Effector memory CD4-positive, alpha-beta T cell (primary cell): ENCODE data around the gene PTPRM.

Experiments
- DNase-seq, 3 donors: peaks; one replicate each; pipeline ENCODE4 v3.0.0-alpha.2; 2020
- H3K27ac ChIP-seq: 2 replicates; pipeline ENCODE4 v1.7.0; 2013; ENCODE audit warnings: mild to moderate bottlenecking, low read length, moderate library complexity; ENCODE audit not compliant: insufficient read depth, poor library complexity, severe bottlenecking
- H3K27me3 ChIP-seq: replicated peaks from 2 replicates; pipeline ENCODE4 v1.7.0; 2013; ENCODE audit warnings: mild to moderate bottlenecking, low read length; ENCODE audit not compliant: insufficient read depth, control insufficient read depth, poor library complexity, severe bottlenecking
- H3K36me3 ChIP-seq: 2 replicates; pipeline ENCODE4 v1.7.0; 2013; ENCODE audit warnings: mild to moderate bottlenecking, low read length, moderate library complexity; ENCODE audit not compliant: control insufficient read depth, insufficient read depth
- H3K4me1 ChIP-seq: 2 replicates; pipeline ENCODE4 v1.7.0; 2013; ENCODE audit warnings: low read length, mild to moderate bottlenecking; ENCODE audit not compliant: control insufficient read depth, insufficient read depth, poor library complexity, severe bottlenecking
- H3K4me3 ChIP-seq: 2 replicates; pipeline ENCODE4 v1.7.0; 2013; ENCODE audit warnings: low read length, low read depth, mild to moderate bottlenecking; ENCODE audit not compliant: insufficient read depth, poor library complexity, severe bottlenecking
- H3K9me3 ChIP-seq: 2 replicates; pipeline ENCODE4 v1.7.0; 2013; ENCODE audit warnings: mild to moderate bottlenecking, low read length, moderate library complexity; ENCODE audit not compliant: control insufficient read depth

PTPRM gene

GRCh38 chr18:7597500-7597899, 30.4 kb downstream of the PTPRM start:
- DNase-seq, result no peak
- H3K4me3 ChIP-seq, result no peak overlapping the region

GRCh38 chr18:7598167-7599047, 31.3 kb downstream of the PTPRM start:
- Histone ChIP-seq H3K27ac (no peak overlapping the region), H3K27me3 (no peaks in the 10 kb centered on the region), H3K4me1 (no peaks in the 10 kb centered on the region), H3K9me3 (no peaks in the 10 kb centered on the region), H3K36me3 (no peaks in the 10 kb centered on the region), H3K4me3 (no peak overlapping the region)
- no peak for DNase-seq

More at GRCh38 chr18:7597500-7597899, 30.4 kb downstream of the PTPRM start:
- Histone ChIP-seq H3K9me3 (no peaks in the 10 kb centered on the region), H3K27me3 (no peaks in the 10 kb centered on the region), H3K4me1 (no peaks in the 10 kb centered on the region), H3K27ac (no peak overlapping the region), H3K36me3 (no peaks in the 10 kb centered on the region)

GRCh38 chr18:7600036-7600435, 32.9 kb downstream of the PTPRM start:
- Histone ChIP-seq H3K36me3 (no peaks in the 10 kb centered on the region), H3K4me3 (no peak overlapping the region), H3K27me3 (no peaks in the 10 kb centered on the region), H3K9me3 (no peaks in the 10 kb centered on the region), H3K4me1 (no peaks in the 10 kb centered on the region), H3K27ac (no peak overlapping the region)
- no peak for DNase-seq

GRCh38 chr18:7600528-7601245, 33.6 kb downstream of the PTPRM start:
- Histone ChIP-seq H3K27me3 (no peaks in the 10 kb centered on the region), H3K27ac (no peak overlapping the region), H3K9me3 (no peaks in the 10 kb centered on the region), H3K36me3 (no peaks in the 10 kb centered on the region), H3K4me1 (no peaks in the 10 kb centered on the region), H3K4me3 (no peak overlapping the region)
- DNase-seq, result no peak

GRCh38 chr18:7601246-7601615, 34.1 kb downstream of the PTPRM start:
- H3K9me3 ChIP-seq, result no peaks in the 10 kb centered on the region
- DNase-seq, result no peak

GRCh38 chr18:7601936-7602335, 34.8 kb downstream of the PTPRM start:
- Histone ChIP-seq H3K36me3 (no peaks in the 10 kb centered on the region), H3K4me1 (no peaks in the 10 kb centered on the region), H3K27ac (no peak overlapping the region), H3K27me3 (no peaks in the 10 kb centered on the region), H3K9me3 (no peaks in the 10 kb centered on the region), H3K4me3 (no peak overlapping the region)
- DNase-seq, result no peak

More at GRCh38 chr18:7601246-7601615, 34.1 kb downstream of the PTPRM start:
- Histone ChIP-seq H3K4me3 (no peak overlapping the region), H3K27me3 (no peaks in the 10 kb centered on the region), H3K36me3 (no peaks in the 10 kb centered on the region), H3K27ac (no peak overlapping the region), H3K4me1 (no peaks in the 10 kb centered on the region)

GRCh38 chr18:7603259-7604000, 36.3 kb downstream of the PTPRM start:
- Histone ChIP-seq H3K27me3 (no peaks in the 10 kb centered on the region), H3K27ac (no peak overlapping the region), H3K36me3 (no peaks in the 10 kb centered on the region), H3K4me1 (no peaks in the 10 kb centered on the region), H3K4me3 (no peak overlapping the region), H3K9me3 (no peaks in the 10 kb centered on the region)
- DNase-seq, result no peak

GRCh38 chr18:7604361-7604760, 37.2 kb downstream of the PTPRM start:
- H3K4me1 ChIP-seq, result no peaks in the 10 kb centered on the region
- H3K9me3 ChIP-seq, result no peaks in the 10 kb centered on the region
- H3K27ac ChIP-seq, result no peak overlapping the region

GRCh38 chr18:7605705-7606104, 38.6 kb downstream of the PTPRM start:
- no peak overlapping the region for H3K4me3 ChIP-seq
- H3K9me3 ChIP-seq, result no peaks in the 10 kb centered on the region
- no peaks in the 10 kb centered on the region for H3K27me3 ChIP-seq
- DNase-seq, result no peak
- no peaks in the 10 kb centered on the region for H3K4me1 ChIP-seq
- no peaks in the 10 kb centered on the region for H3K36me3 ChIP-seq
- no peak overlapping the region for H3K27ac ChIP-seq

More at GRCh38 chr18:7604361-7604760, 37.2 kb downstream of the PTPRM start:
- DNase-seq, result no peak
- no peaks in the 10 kb centered on the region for H3K27me3 ChIP-seq
- H3K36me3 ChIP-seq, result no peaks in the 10 kb centered on the region
- H3K4me3 ChIP-seq, result no peak overlapping the region
